Stimulated activated CD4-positive, alpha-beta T cell treated with anti-CD3 and anti-CD28 coated beads, TNF-alpha, amount 100 ng/mL, for 24 hours (primary cell): ENCODE data around the gene DPEP1.
"Not testable (repeated sequence)": the region's sequence is repeated elsewhere in the genome, so short reads cannot be mapped to it uniquely, and the experiment has no call there.

Experiments
- DNase-seq, 3 experiments: peaks; one replicate each; pipeline ENCODE4 v3.0.0-alpha.2; 2020; ENCODE audit warnings: low read depth in 3 of 3

The DPEP1 gene

GRCh38 chr16:89613231-89613953, at the start of gene DPEP1:
Gene DPEP1, plus strand, starts transcription at chr16:89613642. Its CDS starts 16,769 bp downstream, at chr16:89630411.
- no peak for DNase-seq

GRCh38 chr16:89564476-89565255, 48.8 kb upstream of the DPEP1 start:
- DNase-seq = no peak

GRCh38 chr16:89565256-89565505, 48.3 kb upstream of the DPEP1 start:
- no peak for DNase-seq

- DNase-seq = peak in 2 of 3 experiments; percentile 47 to 72
These were observed 47.7 kb upstream of the DPEP1 start for GRCh38 chr16:89565506-89566372.

- DNase-seq = no peak
These were observed 45.5 kb upstream of the DPEP1 start for GRCh38 chr16:89567656-89568594.

GRCh38 chr16:89569506-89570341, 43.7 kb upstream of the DPEP1 start:
- no peak for DNase-seq

- DNase-seq = no peak
These were observed 43.0 kb upstream of the DPEP1 start for GRCh38 chr16:89570342-89570923.

GRCh38 chr16:89570983-89571598, 42.4 kb upstream of the DPEP1 start:
- DNase-seq = not testable (repeated sequence)

GRCh38 chr16:89571636-89572035, 41.8 kb upstream of the DPEP1 start:
- no peak for DNase-seq

- no peak for DNase-seq
These were observed 41.4 kb upstream of the DPEP1 start for GRCh38 chr16:89572073-89572484.

- no peak for DNase-seq
These were observed 40.8 kb upstream of the DPEP1 start for GRCh38 chr16:89572485-89573205.

- no peak for DNase-seq
These were observed 39.4 kb upstream of the DPEP1 start for GRCh38 chr16:89573826-89574680.

GRCh38 chr16:89574681-89575246, 38.7 kb upstream of the DPEP1 start:
- DNase-seq = peak in 1 of 3 experiments; percentile 57

- peak in 1 of 3 experiments; percentile 18 for DNase-seq
These were observed 37.9 kb upstream of the DPEP1 start, which contains the start of gene CPNE7 for GRCh38 chr16:89575247-89576152. Gene CPNE7, plus strand, starts transcription at chr16:89575758. Its CDS starts 140 bp downstream, at chr16:89575898.

- DNase-seq = no peak
These were observed 37.0 kb upstream of the DPEP1 start for GRCh38 chr16:89576153-89577054.
